Endothelial cell of umbilical vein (primary cell): Measurements from ENCODE around the gene LYPD5. TPM values are rescaled to one million over a fixed set of nuclear protein-coding genes. Genes with fewer than 3 reads are reported as not detected.

ENCODE experiments used
- BruUV-seq: library from RNA; stranded (reverse); fragments of 400-500 nt; replicated peaks from 2 replicates; lab custom pipeline; 2021; lab: Mats Ljungman, UMichigan
- CTCF ChIA-PET: fragments of 300-600, 350-600 bp; sonication (Branson Sonifier 250); formaldehyde crosslinking; loops from one replicate; lab custom pipeline; 2021; ENCODE audit warnings: antibody characterized with exemption, inconsistent platforms; lab: Charles Lee
- POLR2A ChIA-PET: fragments of 300-600, 350-600 bp; sonication (Branson Sonifier 250); formaldehyde crosslinking; loops from one replicate; lab custom pipeline; 2021; ENCODE audit warnings: antibody characterized with exemption, inconsistent platforms; lab: Charles Lee
- DNase-seq: peaks from one replicate; pipeline ENCODE4 v3.0.0-alpha.2; 2011; ENCODE audit warnings: low read depth, low spot score
- FAIRE-seq: peaks from 2 replicates; lab custom pipeline; 2011; peaks lifted over from hg19 to GRCh38; lab: Jason Lieb, UNC
- H2AFZ ChIP-seq: 2 replicates; pipeline ENCODE4 v1.6.0; 2012; ENCODE audit warnings: low read depth, low read length, control low read depth, inconsistent platforms
- H3K27ac ChIP-seq: 2 replicates; pipeline ENCODE4 v1.5.1; 2011; ENCODE audit warnings: low read depth, mild to moderate bottlenecking, control low read depth, low read length, moderate library complexity; ENCODE audit not compliant: insufficient read depth
- H3K27me3 ChIP-seq, 2 experiments: 2 replicates each; pipeline versions ENCODE4 v1.6.0 to v1.6.1; 2011; ENCODE audit warnings: low read length in 2 of 2, mixed read lengths in 1 of 2; ENCODE audit not compliant: control insufficient read depth in 2 of 2, insufficient read depth in 2 of 2
- H3K36me3 ChIP-seq, 2 experiments: 2 replicates in 1 of 2; 3 replicates in 1 of 2; pipeline ENCODE4 v1.5.1; 2011; ENCODE audit warnings: low read length in 2 of 2, mild to moderate bottlenecking in 1 of 2, moderate library complexity in 1 of 2; ENCODE audit not compliant: control insufficient read depth in 2 of 2, insufficient read depth in 2 of 2; ENCODE audit errors: extremely low read depth in 1 of 2
- H3K4me1 ChIP-seq: 3 replicates; pipeline ENCODE4 v1.5.1; 2011; ENCODE audit warnings: mild to moderate bottlenecking, low read length; ENCODE audit not compliant: control insufficient read depth, insufficient read depth; ENCODE audit errors: extremely low read depth
- H3K4me2 ChIP-seq: 2 replicates; pipeline ENCODE4 v1.6.1; 2011; ENCODE audit warnings: low read length, control low read depth, mixed read lengths; ENCODE audit not compliant: insufficient read depth
- H3K4me3 ChIP-seq, 3 experiments: fragments of 200-600 bp in 1 of 3; sonication (generic), shearing (Covaris generic) in 1 of 3; replicated peaks in 1 of 3; 2 replicates each; pipeline ENCODE4 v1.5.1; 2011 to 2016; ENCODE audit warnings: control low read depth in 3 of 3, low read length in 3 of 3, mild to moderate bottlenecking in 2 of 3, inconsistent platforms in 1 of 3, low read depth in 1 of 3, moderate library complexity in 1 of 3; ENCODE audit not compliant: insufficient read depth in 1 of 3
- H3K79me2 ChIP-seq: 2 replicates; pipeline ENCODE4 v1.6.0; 2012; ENCODE audit warnings: low read length, inconsistent platforms; ENCODE audit not compliant: control insufficient read depth, insufficient read depth
- H3K9ac ChIP-seq: replicated peaks from 2 replicates; pipeline ENCODE3; 2011; ENCODE audit warnings: low read length, control low read depth; ENCODE audit not compliant: insufficient read depth; ENCODE audit errors: extremely low read depth
- H3K9me1 ChIP-seq: replicated peaks from 3 replicates; pipeline ENCODE4 v1.6.0; 2011; ENCODE audit warnings: mild to moderate bottlenecking, low read length; ENCODE audit not compliant: control insufficient read depth, insufficient read depth; ENCODE audit errors: extremely low read depth
- H3K9me3 ChIP-seq: replicated peaks from 2 replicates; pipeline ENCODE4 v1.5.1; 2012; ENCODE audit warnings: low read length, inconsistent platforms; ENCODE audit not compliant: control insufficient read depth, insufficient read depth
- H4K20me1 ChIP-seq: replicated peaks from 2 replicates; pipeline ENCODE3; 2011; ENCODE audit warnings: mild to moderate bottlenecking, low read length; ENCODE audit not compliant: control insufficient read depth, insufficient read depth; ENCODE audit errors: extremely low read depth
- CTCF ChIP-seq, 2 donors: IDR thresholded peaks; 1 replicate in 1 of 2; 2 replicates in 1 of 2; pipeline ENCODE4 v1.5.1; 2011; ENCODE audit warnings: low read length in 2 of 2, mild to moderate bottlenecking in 2 of 2, moderate library complexity in 2 of 2, control low read depth in 1 of 2, inconsistent platforms in 1 of 2, low read depth in 1 of 2; ENCODE audit not compliant: insufficient read depth in 1 of 2; ENCODE audit errors: extremely low read depth in 1 of 2
- EZH2 ChIP-seq: IDR thresholded peaks from 2 replicates; pipeline ENCODE4 v1.6.1; 2012; ENCODE audit warnings: borderline replicate concordance, low read depth, mild to moderate bottlenecking, moderate library complexity, low read length, inconsistent platforms; ENCODE audit not compliant: severe bottlenecking
- FOS ChIP-seq: IDR thresholded peaks from 2 replicates; pipeline ENCODE4 v1.6.1; 2011; ENCODE audit warnings: mild to moderate bottlenecking, low read length, moderate library complexity, borderline replicate concordance; ENCODE audit not compliant: insufficient read depth
- JUN ChIP-seq: IDR thresholded peaks from 2 replicates; pipeline ENCODE4 v1.6.1; 2011; ENCODE audit warnings: borderline replicate concordance, low read depth; ENCODE audit not compliant: insufficient read length, insufficient read depth
- MYC ChIP-seq: IDR thresholded peaks from one replicate; pipeline ENCODE4 v1.6.1; 2011; ENCODE audit warnings: mild to moderate bottlenecking, low read depth, low read length
- POLR2A ChIP-seq: IDR thresholded peaks from 2 replicates; pipeline ENCODE4 v1.6.1; 2012; ENCODE audit warnings: low read depth, mild to moderate bottlenecking, control low read depth, low read length
- dilution Hi-C: fragments of 300-500 bp; cut with MboI; formaldehyde crosslinking; loops from one replicate; pipeline ENCODE4 v1.15.0; 2019; ENCODE audit warnings: low sequenced_read_pairs; ENCODE audit not compliant: extremely low pct_ligation_motif_present
- intact Hi-C: fragments of 100-400 bp; cut with micrococcal nuclease; formaldehyde crosslinking; loops from one replicate; pipeline ENCODE4 v1.10.0; 2022
- polyA plus RNA-seq, 4 experiments: library from polyadenylated mRNA; depleted of rRNA in 3 of 4; stranded (reverse) in 3 of 4; unstranded in 1 of 4; fragments of >200 nt; gene quantifications; 2 replicates each; pipeline versions ENCODE4 v1.2.1 to v1.2.3, GENCODE V29; 2011 to 2012; ENCODE audit warnings: missing spikeins in 1 of 4
- total RNA-seq: library from RNA; stranded (reverse); gene quantifications from 2 replicates; pipeline ENCODE4 v1.2.3, GENCODE V29; 2021

LYPD5 gene
- total and polyA plus RNA-seq, 2 donors (not counting 3 experiments of a cell fraction or from before 2014, with no cell fraction given), result 0.28 TPM; not detected in 1

GRCh38 chr19:43778651-43779050, 23.6 kb downstream of the LYPD5 start:
- no peak overlapping the region for H2AFZ ChIP-seq
- BruUV-seq, result no TSS peak
- H3K79me2 ChIP-seq, result no peaks in the 10 kb centered on the region
- TF ChIP-seq JUN (no peak), FOS (no peak), POLR2A (no peak), MYC (no peak), EZH2 (no peak), CTCF (IDR thresholded peaks at IDR 0.05; ENCODE audit: extremely low read depth in 1 of 2, insufficient read depth in 1 of 2, low read depth in 1 of 2, low read length in 2 of 2) (no peak)
- no peaks in the 10 kb centered on the region for H3K9me1 ChIP-seq
- H3K27me3 ChIP-seq, result no peaks in the 10 kb centered on the region
- no peak overlapping the region for H3K4me3 ChIP-seq
- no peaks in the 10 kb centered on the region for H4K20me1 ChIP-seq
- dilution Hi-C loops (no loop called here), intact Hi-C loops (no loop called here)
- ChIA-PET CTCF (interaction anchor here (0.7 to 6.8 kb wide), 4 partner anchors 12 to 109 kb away, joined by 3 to 114 read pairs (median 12); partner anchors contain the start of gene PLAUR), POLR2A (no interaction called here)
- no peaks in the 10 kb centered on the region for H3K9me3 ChIP-seq
- FAIRE-seq (no peak), DNase-seq (no peak)
- no peak overlapping the region for H3K4me2 ChIP-seq
- H3K27ac ChIP-seq, result no peak overlapping the region
- no peak overlapping the region for H3K9ac ChIP-seq
- H3K4me1 ChIP-seq, result peaks cover 25% of the 10 kb centered on the region
- H3K36me3 ChIP-seq, result no peaks in the 10 kb centered on the region
